ENCODE data around the gene ZNF157.

GRCh38 chrX:47380268-47380667 lies 9.9 kb downstream of the ZNF157 start:
- TF ChIP-seq CTCF (IDR thresholded peaks at IDR 0.05; ENCODE audit: low read depth, low read length) (no peak), EZH2phosphoT487 (IDR thresholded peaks at IDR 0.05; ENCODE audit: low read depth) (no peak)

Data from OCI-LY3 (cell line).